Raji (cell line): ENCODE data around the gene OPA3.

Source experiments
- POLR2A ChIP-seq: IDR thresholded peaks from 2 replicates; pipeline ENCODE4 v1.6.1; 2011; ENCODE audit warnings: low read depth, low read length, control low read depth; ENCODE audit not compliant: insufficient read depth

The OPA3 gene

DNA sequence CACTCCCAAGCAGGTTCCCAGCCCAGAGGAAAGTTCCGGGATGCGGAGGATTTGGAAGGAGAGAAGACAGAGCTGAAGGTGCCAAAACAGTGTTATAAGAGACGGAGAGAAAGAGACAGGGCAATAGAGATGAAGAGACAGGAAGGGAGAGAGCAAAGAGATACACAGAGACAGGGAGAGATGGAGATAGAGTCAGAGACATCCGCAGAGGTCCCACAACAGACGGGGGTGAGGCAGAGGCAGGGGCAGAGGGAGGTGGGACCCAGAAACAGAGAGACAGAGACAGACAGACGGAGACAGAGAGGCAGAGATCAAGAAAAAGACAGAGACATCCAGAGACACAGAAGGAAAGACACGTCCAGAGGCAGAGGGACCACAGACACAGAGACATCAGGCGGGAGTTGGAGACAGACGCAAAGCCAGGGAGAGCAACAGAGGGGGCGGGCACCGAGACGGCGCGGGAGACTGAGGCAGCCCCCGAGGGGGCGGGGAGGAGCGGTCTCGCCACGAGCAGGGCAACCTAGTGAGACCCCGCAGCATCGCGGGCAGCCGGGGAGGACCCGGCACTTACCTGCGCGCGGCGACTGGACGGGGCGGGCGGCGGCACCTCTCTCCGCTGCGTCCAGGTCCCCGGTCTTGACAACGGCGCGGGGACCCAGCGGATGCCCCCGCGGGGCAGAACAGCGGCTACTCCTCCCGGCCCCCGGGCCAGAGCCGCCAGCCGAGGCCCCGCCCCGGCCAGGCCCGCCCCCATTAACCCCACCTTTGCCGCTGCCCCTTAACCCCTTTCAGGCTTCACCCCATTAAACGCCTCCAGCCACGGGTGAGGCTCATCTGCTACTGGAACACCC is 17.1 kb upstream of the OPA3 start, which contains the start of gene GPR4:
GPR4 (minus strand) TSS at position 689 of the 851 bp plus-strand sequence. CDS start 10,346 bp downstream, outside the sequence.
- TF ChIP-seq POLR2A: no peak

DNA sequence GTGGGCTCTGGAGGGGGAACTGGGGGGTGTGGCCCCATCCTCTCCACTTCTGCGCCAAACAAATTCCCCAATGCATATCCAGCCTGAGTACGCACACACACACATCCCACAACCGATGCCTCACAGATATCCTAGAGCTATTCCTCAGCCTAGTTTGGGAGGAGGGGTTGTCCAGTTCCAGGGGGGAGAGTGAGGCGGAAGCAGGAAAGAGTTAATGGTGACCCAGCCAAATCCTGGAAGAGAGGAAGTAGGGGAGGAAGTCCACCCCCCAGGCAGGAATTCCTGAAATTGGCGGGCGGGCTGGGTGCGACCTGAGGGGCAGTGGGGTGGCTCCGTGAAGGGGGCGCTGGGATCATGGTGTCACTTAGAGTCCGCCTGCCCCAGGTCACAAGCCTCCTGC is 16.5 kb upstream of the OPA3 start:
- TF ChIP-seq POLR2A: no peak

DNA sequence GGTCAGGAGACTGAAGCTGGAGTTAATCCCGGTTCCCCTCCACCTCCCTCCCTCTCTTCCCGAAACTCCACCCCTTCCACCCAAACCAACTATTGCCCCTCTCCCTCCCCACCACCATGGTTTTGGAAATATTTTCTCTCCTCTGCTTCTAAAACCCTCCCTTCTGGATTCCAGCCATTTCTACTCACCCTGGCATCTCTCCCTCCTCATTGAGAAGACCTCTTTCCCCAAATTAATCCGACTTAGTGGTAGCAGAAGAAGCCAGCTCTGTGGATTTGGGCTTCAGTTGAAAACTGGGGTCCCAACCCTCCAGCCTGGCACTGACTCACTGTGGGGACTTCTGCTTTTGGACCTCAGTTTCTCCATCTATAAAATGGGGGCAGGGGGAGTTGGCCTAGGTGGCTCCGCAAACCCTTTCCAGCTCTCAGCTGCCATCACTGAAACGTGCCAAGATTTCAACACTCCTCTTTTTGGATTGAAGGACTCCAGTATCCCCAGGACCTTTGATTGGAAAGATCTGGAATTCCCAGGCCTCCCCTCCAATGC is 15.8 kb upstream of the OPA3 start:
- no peak for TF ChIP-seq POLR2A

DNA sequence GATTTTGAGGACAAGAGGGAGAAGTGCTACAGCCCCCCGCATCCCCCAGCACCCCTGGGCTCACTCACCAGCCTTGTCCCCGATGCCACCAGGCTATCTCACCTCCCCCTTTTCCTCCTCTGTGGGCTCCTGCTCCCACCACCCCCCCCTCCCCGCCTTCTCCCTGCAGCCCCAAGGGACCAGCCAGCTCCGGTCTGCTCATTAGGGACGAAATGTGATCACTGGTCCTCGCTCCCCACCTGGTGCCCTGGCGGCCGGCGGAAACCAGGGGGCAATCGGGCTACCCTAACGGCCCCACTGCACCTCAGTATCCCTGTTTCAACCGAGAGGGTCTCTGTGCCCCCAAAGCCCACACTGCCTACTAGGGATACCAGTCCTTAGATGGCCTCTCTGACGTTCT is 14.7 kb upstream of the OPA3 start:
- no peak for TF ChIP-seq POLR2A

DNA sequence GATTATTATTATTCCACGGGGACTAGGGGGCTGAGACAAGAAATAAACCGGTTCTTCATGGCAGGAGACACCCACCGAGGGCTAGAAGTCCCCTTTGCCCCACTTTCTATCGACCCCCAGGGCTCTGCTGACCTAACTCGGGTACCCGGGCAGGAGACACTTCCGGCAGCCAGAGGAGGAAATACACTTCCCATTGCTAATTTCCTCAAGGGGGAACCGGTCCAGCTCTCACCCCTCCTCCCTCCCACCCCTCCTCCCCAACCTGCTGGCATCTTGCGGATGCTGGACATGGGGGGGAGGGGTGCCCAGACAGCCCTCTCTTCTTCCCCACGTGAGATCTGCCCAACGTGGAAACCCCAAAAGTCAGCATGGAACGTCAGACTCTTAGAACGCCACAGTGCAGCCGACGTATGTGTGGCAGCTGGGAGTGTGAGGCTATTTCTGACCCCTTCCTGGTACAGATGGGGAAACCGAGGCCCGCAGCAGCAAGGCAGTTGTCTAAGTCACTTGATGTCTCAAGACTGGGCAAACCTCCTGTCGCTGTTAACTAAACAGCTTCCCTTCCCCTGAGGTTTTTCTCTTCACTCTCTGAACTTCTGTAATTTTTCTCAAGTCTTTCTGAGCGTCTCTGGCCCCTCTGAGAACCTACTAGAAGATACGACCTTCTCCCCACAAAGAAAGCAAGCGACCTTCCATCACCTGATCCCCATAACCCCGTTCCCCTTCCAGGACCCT is 13.8 kb upstream of the OPA3 start:
- TF ChIP-seq POLR2A: no peak

DNA sequence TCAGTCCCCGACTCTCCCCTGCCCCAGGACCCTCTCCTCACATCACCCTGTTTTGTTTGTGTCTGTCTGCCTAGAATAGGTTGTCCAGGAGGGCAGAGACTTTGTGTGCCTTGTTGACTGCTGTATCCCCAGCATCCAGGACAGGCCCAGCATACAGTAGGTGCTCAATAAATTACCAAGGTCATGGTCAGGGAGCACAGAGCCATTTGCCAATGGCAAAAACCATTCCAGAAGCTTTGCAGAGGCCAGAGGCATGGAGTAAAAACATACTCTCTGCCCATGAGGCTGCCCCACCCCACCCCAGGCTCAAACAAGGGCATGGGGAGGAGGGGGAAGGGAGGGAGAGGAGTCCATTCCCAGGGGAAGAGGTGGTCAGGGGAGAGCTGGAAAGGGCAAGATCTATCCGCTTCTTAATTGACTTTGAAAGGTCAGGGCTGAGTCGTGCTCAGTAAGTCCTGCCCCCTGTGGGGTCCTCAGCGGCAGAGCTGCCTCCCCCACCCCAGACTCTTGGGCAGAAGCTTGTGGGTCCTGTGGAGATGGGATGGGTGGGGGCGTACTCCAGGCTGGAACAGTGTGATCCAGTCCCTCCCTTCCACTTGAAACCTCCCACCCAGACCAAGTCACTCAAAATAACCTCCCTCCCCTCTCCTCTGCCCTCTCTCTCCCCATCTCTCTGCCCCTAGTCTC is 13.0 kb upstream of the OPA3 start:
- no peak for TF ChIP-seq POLR2A

DNA sequence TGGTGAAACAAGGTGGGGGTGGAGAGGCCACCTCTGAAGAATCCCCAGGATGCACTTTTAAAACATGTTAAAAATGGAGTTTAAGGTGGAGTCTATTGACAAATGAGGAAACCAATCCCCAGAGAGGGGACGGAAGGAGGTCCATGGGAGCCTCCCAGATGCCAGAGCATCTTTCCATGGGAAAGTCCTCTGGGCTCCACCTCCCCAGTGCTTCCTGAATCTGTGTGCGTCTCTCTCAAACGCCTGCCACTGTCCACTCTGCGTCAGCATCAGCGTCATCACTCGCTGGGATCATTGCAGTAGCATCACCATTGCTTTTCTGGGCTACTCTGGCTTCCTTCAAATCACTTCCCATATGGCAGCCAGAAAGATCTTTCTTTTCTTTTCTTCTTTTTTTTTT is 11.2 kb upstream of the OPA3 start:
- TF ChIP-seq POLR2A: no peak

DNA sequence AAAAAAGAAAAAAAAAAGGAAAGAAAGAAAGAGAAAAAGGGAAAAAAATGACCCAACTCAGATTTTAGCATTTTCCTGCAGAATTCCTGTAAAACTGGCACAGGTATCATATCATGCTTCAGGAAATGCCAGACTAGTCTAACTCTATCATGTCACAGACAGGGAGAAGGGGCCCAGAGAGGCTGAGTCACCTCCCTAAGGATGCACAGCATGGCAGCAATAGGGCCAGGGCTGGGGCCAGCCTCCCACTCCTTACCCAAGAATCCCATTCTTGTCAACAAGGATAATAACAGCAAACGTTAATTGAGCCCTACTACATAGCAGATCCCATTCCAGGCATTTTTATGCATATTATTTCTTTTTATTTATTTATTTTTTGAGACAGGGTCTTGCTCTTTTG is 8.9 kb upstream of the OPA3 start:
- TF ChIP-seq POLR2A: no peak

DNA sequence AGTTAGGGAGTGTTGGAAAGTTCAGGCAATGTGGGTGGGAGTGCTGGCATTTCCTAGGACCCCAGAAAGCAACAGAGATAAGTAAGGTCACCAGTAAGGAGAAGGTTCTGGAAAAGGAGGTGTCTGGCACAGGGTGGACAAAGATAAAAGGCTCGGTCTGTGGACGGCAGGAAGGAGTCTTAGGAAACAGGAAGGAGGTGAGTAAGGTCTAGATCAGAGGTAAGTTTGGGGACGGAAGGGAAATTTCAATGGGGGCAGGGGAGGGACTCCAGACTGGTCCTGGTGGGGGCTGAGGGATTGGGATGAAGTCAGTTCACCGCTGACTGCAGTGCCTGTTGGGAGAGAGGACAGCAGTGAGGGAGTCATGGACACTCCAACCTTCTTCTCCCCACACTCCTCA is 7.8 kb upstream of the OPA3 start:
- TF ChIP-seq POLR2A: no peak

DNA sequence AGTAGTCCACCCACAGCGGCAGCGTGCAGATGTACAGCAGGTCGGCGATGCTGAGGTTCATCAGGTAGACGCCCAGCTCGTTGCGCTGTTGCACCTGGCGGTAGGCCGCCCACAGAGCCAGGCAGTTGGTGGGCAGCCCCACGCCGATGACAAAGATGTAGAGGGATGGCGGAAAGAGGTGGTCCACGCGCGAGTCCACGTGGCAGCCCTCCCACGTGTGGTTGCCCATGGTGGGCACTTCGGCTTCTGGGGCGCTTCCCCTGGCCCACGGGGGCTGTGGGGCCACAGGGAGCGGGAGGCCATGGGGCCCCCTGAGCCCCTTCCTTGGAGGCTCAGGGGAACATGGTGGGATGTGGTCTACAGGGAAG is 7.0 kb upstream of the OPA3 start:
- TF ChIP-seq POLR2A: no peak

DNA sequence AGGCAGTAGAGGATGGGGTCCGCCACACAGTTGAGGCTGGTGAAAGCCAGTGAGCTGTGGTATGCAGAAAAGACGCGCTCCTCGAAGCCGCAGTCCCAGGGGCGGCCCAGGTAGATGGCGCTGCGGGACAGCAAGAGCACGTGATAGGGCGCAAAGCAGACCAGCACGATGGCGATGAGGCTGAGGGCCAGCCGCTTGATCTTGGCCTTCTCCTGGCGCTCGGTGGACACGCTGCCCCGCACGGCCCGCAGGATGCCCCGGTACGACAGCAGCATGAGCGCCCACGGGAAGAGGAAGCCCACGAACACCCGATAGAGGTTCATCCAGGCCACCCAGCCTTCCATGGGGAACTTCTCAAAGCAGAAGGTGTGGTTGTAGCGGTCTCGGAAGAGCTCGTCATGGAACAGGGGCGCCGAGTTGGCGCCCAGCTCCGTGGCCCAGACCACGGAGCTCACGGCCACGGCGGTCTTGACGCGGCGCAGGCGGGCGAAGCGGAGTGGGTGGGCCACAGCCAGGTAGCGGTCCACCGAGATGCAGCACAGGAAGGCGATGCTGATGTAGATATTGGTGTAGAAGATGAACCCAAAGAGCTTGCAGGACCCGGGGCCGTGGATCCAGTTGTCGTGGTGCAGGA is 6.5 kb upstream of the OPA3 start:
- no peak for TF ChIP-seq POLR2A

DNA sequence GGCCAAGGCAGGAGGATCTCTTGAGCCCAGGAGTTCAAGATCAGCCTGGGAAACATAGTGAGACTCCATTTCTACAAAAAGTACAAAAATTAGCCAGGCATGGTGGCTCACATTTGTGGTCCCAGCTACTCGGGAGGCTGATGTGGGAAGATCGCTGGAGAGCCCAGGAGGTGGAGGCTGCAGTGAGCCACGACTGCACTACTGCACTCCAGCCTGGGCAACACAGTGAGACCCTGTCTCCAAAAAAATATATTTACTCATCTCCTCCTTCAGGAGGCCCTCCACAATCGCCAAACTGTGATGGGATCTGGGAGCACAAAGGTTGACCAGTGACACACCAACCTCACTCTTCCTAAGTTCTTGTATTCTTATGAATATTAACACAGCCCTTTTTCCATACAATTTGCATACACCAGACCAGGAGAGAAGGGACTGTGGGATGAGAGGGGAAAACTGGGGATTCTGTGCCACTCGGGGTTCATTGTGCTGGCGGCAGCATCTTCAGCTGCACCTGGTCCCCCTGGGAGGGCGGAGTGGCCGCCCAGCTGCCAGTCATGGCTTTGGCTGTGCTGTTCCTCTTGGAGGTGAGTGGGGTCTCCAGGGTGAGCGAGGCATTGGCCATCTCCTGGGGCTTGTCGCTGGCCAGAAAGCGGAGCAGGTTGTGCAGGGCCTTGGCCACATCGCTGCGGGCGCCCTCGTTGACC is 5.8 kb upstream of the OPA3 start:
- TF ChIP-seq POLR2A: no peak

DNA sequence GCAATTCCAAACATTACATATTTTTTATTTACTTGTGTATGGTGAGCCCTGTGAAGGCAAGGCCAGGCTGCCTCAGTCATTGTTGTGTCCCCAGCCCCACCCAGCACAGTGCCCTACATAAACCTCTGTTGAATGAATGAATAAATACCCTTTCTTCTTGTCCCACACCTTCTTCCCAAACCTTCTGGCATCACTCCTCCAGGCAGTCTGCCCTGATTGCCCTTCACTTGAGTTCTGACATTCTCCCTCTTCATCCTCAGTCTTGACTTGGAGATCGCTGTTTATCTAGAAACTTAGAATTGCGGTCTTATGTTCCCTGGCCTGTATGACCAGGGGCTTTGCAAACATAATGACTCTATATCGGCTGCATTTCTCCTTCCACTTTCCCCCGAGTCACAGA is 5.2 kb upstream of the OPA3 start:
- TF ChIP-seq POLR2A: no peak

DNA sequence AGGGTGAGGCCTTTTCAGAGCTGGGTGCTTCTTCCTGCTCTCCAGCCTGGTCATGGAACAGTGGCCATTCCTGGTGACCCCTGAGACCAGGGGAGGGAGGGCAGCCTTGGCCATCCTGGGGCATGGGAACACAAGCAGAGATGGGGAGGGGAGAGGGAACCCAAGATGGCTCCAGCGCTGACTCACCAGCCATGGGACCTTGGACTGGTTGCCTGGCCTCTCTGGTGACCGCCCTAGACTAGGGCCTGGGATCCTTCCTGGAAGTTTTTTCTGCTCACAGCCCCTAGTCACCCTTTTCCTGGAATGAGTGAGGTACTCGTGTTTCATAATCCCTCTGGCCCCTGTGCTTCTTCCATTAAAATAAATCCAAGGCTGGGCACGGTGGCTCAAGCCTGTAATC is 3.3 kb upstream of the OPA3 start:
- TF ChIP-seq POLR2A: no peak
